ENCODE results near the gene COLEC11. TPM values are rescaled to one million over a fixed set of nuclear protein-coding genes. Genes with fewer than 3 reads are reported as not detected.
"Not testable (repeated sequence)": the region's sequence is repeated elsewhere in the genome, so short reads cannot be mapped to it uniquely, and the experiment has no call there.

The COLEC11 gene
- total and polyA plus RNA-seq, 2 experiments from 2014 or later: 1.3 to 1.5 TPM

- not testable (repeated sequence) for H4K20me1 ChIP-seq (replicated peaks; ENCODE audit: insufficient read depth); H3K79me2 ChIP-seq (replicated peaks; ENCODE audit: insufficient read depth); H3K4me3 ChIP-seq; H3K27ac Mint-ChIP-seq; H3K4me1 Mint-ChIP-seq; ATAC-seq; H3K9me2 ChIP-seq (ENCODE audit: insufficient read depth); H3K36me3 ChIP-seq (ENCODE audit: insufficient read depth); DNase-seq (ENCODE audit: low spot score); H3K4me1 ChIP-seq (ENCODE audit: insufficient read depth); H3K4me2 ChIP-seq; H3K27me3 ChIP-seq (ENCODE audit: insufficient read depth); H3F3A ChIP-seq (replicated peaks; ENCODE audit: low read depth); H3K4me3 Mint-ChIP-seq; H2AFZ ChIP-seq; H3K27ac ChIP-seq (ENCODE audit: low read depth); H3K27me3 Mint-ChIP-seq (ENCODE audit: insufficient read depth, low read depth, poor library complexity)
- Mint-ChIP-seq H3K36me3 (ENCODE audit: low read depth) (peaks cover 13% of the 10 kb centered on the region; the same call in 2 of the 3 replicates), H3K9me3 (peaks cover 26% of the 10 kb centered on the region)
Measured at GRCh38 chr2:3619661-3620060, 24.7 kb downstream of the COLEC11 start.

GRCh38 chr2:3620834-3621233 lies 25.9 kb downstream of the COLEC11 start:
- no peak overlapping the region for H3K4me3 Mint-ChIP-seq
- no peak for ATAC-seq

More at GRCh38 chr2:3620834-3621233, 25.9 kb downstream of the COLEC11 start:
- no peaks in the 10 kb centered on the region for H3K27me3 ChIP-seq (ENCODE audit: insufficient read depth)
- 0 out of 2 replicates have a peak, but pooled peaks cover 2% of the 10 kb centered on the region for H3K9me2 ChIP-seq (ENCODE audit: insufficient read depth)
- no peaks in the 10 kb centered on the region for H4K20me1 ChIP-seq (replicated peaks; ENCODE audit: insufficient read depth)
- TF ChIP-seq POLR2AphosphoS5 (IDR thresholded peaks at IDR 0.05; ENCODE audit: low read depth) (no peak), NANOG (IDR thresholded peaks at IDR 0.05; ENCODE audit: borderline replicate concordance) (no peak), REST (IDR thresholded peaks at IDR 0.05; ENCODE audit: unreplicated experiment) (no peak), ZNF331 (CRISPR knock-in tag; IDR thresholded peaks at IDR 0.05; ENCODE audit: low read depth) (no peak), STAT1 (IDR thresholded peaks at IDR 0.05; ENCODE audit: unreplicated experiment) (no peak), CREB1 (CRISPR knock-in tag; IDR thresholded peaks at IDR 0.05; ENCODE audit: low read depth) (no peak)
- H3K27me3 Mint-ChIP-seq (ENCODE audit: insufficient read depth, low read depth, poor library complexity): peaks cover 1% of the 10 kb centered on the region
- H3K36me3 Mint-ChIP-seq (ENCODE audit: low read depth): peaks cover 8% of the 10 kb centered on the region; the same call in 2 of the 3 replicates
- no peaks in the 10 kb centered on the region for H3K36me3 ChIP-seq (ENCODE audit: insufficient read depth)
- H3F3A ChIP-seq (replicated peaks; ENCODE audit: low read depth): no peaks in the 10 kb centered on the region
- H3K4me2 ChIP-seq: no peak overlapping the region
- no peaks in the 10 kb centered on the region for H3K4me1 ChIP-seq (ENCODE audit: insufficient read depth)
- peaks cover 18% of the 10 kb centered on the region for H3K9me3 Mint-ChIP-seq
- H3K27ac Mint-ChIP-seq: no peak overlapping the region
- H3K4me3 ChIP-seq: no peak overlapping the region
- no peak for DNase-seq (ENCODE audit: low spot score)
- no peaks in the 10 kb centered on the region for H3K79me2 ChIP-seq (replicated peaks; ENCODE audit: insufficient read depth)
- H3K27ac ChIP-seq (ENCODE audit: low read depth): no peak overlapping the region
- no peak overlapping the region for H2AFZ ChIP-seq
- no peaks in the 10 kb centered on the region for H3K4me1 Mint-ChIP-seq

Measured in GM23338 (cell line).